HG03575 (cell line): Measurements from ENCODE around the gene TBXT.
A peak's percentile ranks its signal among the peaks of the same experiment; 100 is the strongest.

Source experiments
- ATAC-seq: cut with Tn5 transposase; IDR thresholded peaks from one replicate; pipeline ENCODE4 v1.9.1; 2021; ENCODE audit not compliant: unreplicated experiment, insufficient number of reproducible peaks, low FRiP score; ENCODE audit errors: extremely low read depth

TBXT gene

GRCh38 chr6:166173281-166173951 is 5.8 kb upstream of the TBXT start:
- no peak for ATAC-seq

- ATAC-seq: no peak
Observed at GRCh38 chr6:166172546-166172945, 4.9 kb upstream of the TBXT start.

- no peak for ATAC-seq
Observed at GRCh38 chr6:166169549-166170421, 2.1 kb upstream of the TBXT start.

DNA sequence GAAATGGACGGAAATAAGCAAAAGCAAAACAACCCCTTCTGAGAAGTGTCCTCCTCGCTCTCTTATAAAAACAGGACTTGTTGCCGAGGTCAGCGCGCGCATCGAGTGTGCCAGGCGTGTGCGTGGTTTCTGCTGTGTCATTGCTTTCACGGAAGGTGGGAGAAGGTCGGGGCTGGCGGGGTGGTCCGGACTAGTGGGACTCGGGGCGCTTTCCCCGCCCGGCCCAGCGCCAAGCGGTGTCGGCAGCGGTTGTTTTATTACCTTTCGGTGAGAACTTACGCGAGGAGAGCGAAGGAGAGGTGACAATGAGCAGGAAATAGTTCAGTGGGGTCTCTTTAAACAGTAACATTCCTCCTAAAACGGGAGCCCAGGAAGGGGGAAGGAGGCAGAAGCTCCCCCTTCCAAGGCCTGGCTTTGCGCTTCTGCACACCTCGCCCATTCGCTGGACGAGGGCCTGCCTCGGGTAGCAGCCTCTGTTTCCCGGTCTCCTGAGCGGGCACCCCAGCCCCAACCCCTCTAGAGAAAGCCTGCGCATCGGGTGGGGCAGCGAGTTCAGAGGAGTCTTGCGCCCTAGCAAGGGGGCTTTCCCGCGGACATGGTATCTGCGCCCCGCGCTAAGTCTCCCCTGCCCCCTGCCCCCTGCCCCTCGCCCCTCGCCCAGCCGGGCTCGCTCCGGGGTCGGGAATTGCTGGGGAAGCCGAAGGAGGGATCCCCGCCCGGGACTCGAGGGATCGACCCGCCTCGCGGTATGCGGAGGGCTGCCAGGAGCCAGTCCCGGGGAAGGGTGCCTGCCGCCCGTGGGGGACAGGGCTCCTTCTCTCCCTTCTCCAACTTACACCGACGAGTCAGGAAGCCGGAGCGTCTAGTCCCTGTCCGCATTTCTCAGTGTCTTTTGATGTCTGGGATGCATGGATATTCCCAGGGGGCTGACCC is 1.2 kb upstream of the TBXT start:
- no peak for ATAC-seq

DNA sequence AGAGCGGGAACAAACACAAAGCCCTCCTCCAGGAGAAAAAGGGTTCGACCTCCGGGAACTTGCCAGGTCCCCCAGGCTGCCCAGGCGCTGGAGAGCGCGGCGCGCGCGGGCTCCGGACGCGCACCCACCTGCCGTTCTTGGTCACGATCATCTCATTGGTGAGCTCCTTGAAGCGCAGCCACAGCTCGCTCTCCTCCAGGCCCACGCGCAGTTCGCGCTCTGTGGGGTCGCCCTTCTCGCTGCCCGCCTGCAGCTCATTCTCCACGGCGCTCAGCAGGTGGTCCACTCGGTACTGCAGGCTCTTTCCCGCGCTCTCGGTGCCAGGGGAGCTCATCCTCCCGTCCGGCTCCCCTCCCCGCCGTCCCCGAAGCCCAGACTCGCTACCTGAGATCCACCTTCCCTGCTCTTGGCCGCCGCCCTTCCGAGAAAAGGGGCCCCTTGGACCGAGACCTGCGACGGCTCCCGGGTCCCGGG is 356 bp downstream of the TBXT start:
- ATAC-seq: no peak

- ATAC-seq: no peak
Observed at GRCh38 chr6:166166314-166167257, 1.1 kb downstream of the TBXT start.

DNA sequence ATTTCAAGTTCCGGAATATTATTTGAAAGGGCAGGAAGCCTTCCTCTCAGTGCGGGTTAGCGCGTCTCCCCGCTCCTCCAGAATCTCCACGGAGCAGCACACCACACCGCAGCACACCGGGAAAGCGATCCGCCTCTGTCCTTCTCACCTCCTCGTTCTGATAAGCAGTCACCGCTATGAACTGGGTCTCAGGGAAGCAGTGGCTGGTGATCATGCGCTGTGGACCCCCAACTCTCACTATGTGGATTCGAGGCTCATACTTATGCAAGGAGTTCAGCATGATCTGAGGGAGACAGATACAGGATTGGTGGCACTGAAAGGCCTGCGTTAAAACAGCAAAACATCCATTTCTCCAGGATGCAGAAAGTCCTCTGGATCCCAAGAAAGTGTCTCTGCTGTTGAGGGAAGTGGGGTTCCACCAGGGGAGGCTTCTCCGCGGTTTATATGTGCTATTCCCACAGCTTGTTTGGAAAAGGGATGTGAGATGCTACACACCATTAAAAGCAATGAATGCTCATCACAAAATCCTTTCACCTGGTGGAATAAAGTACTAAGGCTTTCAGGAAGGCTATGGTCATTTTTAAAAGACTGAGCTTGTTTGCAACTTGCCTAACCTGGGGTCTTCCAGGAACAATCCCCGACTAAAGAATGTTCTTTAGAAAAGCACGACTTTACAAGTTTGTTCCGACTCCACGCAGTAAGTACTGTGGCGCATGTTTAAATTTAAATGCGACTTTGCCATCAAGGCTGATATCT is 1.9 kb downstream of the TBXT start:
- no peak for ATAC-seq

DNA sequence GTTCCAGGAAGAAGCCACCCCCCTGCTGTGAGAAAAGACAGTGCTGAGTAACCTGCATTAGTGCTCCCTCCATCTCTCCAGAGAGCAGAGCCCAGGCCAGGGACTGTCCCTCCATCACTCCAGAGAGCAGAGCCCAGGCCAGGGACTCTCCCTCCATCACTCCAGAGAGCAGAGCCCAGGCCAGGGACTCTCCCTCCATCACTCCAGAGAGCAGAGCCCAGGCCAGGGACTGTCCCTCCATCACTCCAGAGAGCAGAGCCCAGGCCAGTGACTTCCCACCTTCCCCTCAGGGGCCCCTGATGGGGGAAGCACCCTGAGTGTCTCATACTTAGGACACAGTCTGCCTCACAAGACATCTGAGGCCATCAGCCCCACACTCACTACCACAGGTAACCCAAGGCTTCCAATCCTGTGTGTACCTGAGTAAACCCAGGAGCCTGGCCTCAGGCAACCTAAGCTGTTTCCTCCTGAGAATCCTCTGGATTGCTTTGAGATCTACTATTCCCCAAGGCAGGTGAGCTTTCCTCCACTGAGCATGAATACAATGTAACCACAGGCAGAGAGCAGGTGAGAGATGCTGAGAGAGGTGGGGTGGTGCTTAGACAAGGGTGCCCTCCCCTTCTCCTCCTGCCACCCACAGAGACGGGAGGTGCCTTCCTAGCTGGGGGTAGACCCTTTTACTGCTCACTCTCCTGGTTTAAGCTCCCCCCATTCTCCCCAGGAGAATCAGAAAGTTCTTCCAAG is 4.9 kb downstream of the TBXT start:
- peak; percentile 73 for ATAC-seq

GRCh38 chr6:166157930-166158617 is 9.6 kb downstream of the TBXT start:
- ATAC-seq: no peak

DNA sequence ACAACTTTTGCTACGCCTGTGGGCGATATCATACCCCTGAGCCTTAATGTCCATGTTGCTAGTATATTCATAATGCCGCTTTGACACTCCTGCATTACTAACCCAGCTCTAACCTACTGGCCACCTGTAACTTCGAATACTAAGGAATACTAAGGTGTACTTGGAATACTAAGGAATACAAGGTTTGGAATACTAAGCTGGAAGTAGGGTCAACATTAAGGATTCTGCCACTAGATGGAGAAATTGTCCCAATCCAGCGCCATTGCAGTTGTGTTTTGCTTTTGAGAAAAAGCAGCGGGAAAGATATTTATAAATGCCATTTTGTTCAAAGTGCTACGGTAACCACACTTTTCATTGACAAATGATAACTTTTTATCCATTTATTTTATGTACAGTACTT is 10.7 kb downstream of the TBXT start:
- ATAC-seq: no peak

DNA sequence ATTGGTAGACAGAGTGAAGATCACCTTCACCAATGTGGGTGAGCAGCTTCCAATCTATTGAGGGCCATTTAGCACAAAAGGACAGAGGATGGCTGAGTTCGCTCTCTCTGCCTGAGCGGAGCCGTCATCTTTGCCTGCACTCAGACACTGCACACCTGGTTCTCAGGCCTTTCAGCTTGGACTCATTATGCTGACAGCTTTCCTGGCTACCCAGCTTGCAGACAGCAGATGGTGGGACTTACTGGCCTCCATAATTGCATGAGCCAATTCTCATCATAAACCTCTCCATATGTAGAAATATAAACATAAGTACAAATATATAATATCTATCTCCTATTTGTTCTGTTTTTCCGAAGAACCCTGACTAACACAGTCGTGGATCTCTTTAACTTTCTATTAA is 13.7 kb downstream of the TBXT start:
- no peak for ATAC-seq

DNA sequence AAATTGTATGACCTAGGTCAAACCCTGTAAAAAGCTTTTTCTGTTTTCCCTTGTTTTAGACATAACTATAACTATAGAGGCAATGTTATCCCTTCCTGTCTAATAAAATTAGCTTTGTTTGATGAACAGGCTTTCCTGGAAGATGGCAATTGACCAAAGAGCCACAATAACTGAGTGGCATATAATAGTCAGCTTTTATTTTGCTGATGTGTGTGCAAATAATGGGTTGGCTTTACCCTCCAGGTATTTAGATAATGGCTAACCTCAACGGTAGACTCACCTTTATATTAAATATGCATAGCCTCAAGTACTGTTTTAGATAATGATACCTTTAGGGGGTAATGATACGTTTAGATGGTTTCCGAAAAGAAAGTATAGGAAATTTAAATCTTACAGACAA is 15.0 kb downstream of the TBXT start:
- no peak for ATAC-seq

GRCh38 chr6:166151798-166152197 is 15.9 kb downstream of the TBXT start:
- ATAC-seq: no peak

- ATAC-seq: no peak
Observed at GRCh38 chr6:166145751-166146150, 21.9 kb downstream of the TBXT start.

DNA sequence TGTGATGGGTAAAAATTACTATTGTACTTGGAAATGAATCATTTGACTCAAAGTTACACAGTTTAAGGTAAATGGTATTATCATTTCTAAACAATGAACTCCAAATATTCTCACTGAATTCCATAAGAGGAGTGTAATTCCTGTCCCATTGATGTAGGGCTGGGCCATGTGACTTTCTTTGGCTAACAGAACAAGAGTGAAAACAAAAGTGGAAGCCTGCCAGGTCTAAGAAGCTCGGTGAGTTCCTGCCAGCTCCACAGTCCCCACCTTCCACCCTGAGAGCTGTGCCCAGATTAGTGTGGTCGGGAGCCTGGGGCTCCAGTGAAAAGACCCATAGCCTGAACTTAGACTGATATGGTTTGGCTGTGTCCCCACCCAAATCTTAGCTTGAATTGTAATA is 24.6 kb downstream of the TBXT start:
- ATAC-seq: no peak

- ATAC-seq: no peak
Observed at GRCh38 chr6:166127624-166128472, 39.8 kb downstream of the TBXT start.
